ENCODE data around the gene COPS3. TPM values are rescaled to one million over a fixed set of nuclear protein-coding genes. Genes with fewer than 3 reads are reported as not detected.

The COPS3 gene
- total RNA-seq, 1 experiment from 2014 or later: 157 TPM

DNA sequence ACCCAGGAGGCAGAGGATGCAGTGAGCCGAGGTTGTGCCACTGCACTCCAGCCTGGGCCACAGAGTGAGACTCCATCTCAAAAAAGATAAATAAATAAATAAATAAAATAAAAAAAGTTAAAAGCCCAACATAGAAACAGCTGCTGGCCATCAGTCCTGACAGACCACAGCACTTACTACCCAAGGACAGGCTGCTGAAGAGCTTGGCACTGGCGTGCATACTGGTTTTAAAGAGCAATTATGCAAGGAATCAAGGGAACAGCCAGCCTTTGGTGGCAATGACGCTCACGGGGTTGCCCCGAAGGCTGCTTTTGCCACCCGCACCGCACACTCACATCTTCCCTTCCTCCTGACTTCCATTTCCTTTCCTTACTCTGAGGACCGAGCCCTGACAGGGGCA is 79.1 kb downstream of the COPS3 start:
- no peak overlapping the region for H3K27ac ChIP-seq (ENCODE audit: low read depth, low read length, poor library complexity, severe bottlenecking)
- no peak overlapping the region for H3K4me3 ChIP-seq (ENCODE audit: low read depth, low read length, poor library complexity, severe bottlenecking)
- H3K27me3 ChIP-seq (replicated peaks; ENCODE audit: insufficient read depth, low read depth, low read length, poor library complexity): no peaks in the 10 kb centered on the region
- TF ChIP-seq, protein P1, sequence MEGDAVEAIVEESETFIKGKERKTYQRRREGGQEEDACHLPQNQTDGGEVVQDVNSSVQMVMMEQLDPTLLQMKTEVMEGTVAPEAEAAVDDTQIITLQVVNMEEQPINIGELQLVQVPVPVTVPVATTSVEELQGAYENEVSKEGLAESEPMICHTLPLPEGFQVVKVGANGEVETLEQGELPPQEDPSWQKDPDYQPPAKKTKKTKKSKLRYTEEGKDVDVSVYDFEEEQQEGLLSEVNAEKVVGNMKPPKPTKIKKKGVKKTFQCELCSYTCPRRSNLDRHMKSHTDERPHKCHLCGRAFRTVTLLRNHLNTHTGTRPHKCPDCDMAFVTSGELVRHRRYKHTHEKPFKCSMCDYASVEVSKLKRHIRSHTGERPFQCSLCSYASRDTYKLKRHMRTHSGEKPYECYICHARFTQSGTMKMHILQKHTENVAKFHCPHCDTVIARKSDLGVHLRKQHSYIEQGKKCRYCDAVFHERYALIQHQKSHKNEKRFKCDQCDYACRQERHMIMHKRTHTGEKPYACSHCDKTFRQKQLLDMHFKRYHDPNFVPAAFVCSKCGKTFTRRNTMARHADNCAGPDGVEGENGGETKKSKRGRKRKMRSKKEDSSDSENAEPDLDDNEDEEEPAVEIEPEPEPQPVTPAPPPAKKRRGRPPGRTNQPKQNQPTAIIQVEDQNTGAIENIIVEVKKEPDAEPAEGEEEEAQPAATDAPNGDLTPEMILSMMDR (conservative IDR thresholded peaks at IDR 0.05; ENCODE audit: low read depth, low read length): no peak
- peaks cover 16% of the 10 kb centered on the region for H3K4me1 ChIP-seq (ENCODE audit: insufficient read depth, low read length, poor library complexity, severe bottlenecking)
- POLR2A ChIA-PET (ENCODE audit: low non-redundant PET): interaction anchor here (0.5 kb wide), 1 partner anchor 11 kb away, joined by 3 read pairs; no protein-coding TSS in a partner anchor
- no TSS peak for BruUV-seq (replicated peaks)
- intact Hi-C loops (cut with micrococcal nuclease; ENCODE audit: unreplicated experiment): no loop called here
- H3K36me3 ChIP-seq (ENCODE audit: insufficient read depth, low read length, poor library complexity, severe bottlenecking): peaks cover 15% of the 10 kb centered on the region
- CTCF ChIA-PET: no interaction called here
- DNase-seq (ENCODE audit: low spot score): no peak
- no peaks in the 10 kb centered on the region for H3K9me3 ChIP-seq (ENCODE audit: low read depth, low read length, poor library complexity, severe bottlenecking)

DNA sequence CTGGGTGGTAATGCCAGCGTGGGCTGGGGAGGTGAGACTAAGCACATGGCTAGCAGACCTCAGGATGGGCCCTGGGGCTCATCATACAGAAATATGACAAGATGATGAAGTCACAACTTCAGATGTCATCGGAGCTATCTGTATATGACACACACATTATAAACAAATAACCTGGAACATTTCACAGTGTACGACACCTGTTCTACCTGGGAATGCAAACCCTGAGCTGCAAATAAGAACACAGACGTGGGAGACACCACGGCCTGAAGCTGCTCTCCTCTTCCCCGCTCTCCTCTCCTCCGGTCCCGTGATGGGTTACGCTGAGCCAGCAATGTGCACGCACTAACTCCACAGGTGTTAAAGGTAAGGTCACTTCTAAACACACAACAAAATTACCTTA is 79.8 kb downstream of the COPS3 start:
- Histone ChIP-seq H3K9me3 (ENCODE audit: low read depth, low read length, poor library complexity, severe bottlenecking) (no peaks in the 10 kb centered on the region), H3K4me3 (ENCODE audit: low read depth, low read length, poor library complexity, severe bottlenecking) (no peak overlapping the region), H3K27me3 (replicated peaks; ENCODE audit: insufficient read depth, low read depth, low read length, poor library complexity) (no peaks in the 10 kb centered on the region), H3K4me1 (ENCODE audit: insufficient read depth, low read length, poor library complexity, severe bottlenecking) (peaks cover 9% of the 10 kb centered on the region), H3K36me3 (ENCODE audit: insufficient read depth, low read length, poor library complexity, severe bottlenecking) (peaks cover 15% of the 10 kb centered on the region), H3K27ac (ENCODE audit: low read depth, low read length, poor library complexity, severe bottlenecking) (no peak overlapping the region)
- no TSS peak for BruUV-seq (replicated peaks)
- ChIA-PET CTCF (no interaction called here), POLR2A (ENCODE audit: low non-redundant PET) (no interaction called here)
- no peak for DNase-seq (ENCODE audit: low spot score)
- intact Hi-C loops (cut with micrococcal nuclease; ENCODE audit: unreplicated experiment): no loop called here
- TF ChIP-seq EZH2 (IDR thresholded peaks at IDR 0.05; ENCODE audit: borderline replicate concordance, low read depth, low read length, poor library complexity, severe bottlenecking): no peak
- TF ChIP-seq, protein P1 (conservative IDR thresholded peaks at IDR 0.05; ENCODE audit: low read depth, low read length): no peak

DNA sequence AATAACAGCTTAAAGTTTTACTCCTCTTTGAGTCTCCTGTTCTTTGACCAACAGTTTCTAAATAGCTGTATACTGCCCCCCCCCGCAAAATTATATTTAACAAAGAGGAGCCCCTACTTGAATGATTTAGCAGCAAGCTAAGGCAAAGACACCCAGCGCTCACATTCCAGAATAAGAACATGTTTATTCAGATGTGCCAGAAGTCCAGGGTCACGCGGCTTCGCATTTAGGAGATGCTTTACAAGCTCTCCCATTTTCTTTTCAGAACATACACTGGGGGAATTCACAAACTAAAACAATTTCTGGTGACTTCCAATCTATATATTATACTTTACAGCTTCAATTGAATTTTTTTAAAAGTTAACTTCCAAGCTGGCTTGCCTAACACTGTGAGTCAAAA is 80.2 kb downstream of the COPS3 start:
- Histone ChIP-seq H3K9me3 (ENCODE audit: low read depth, low read length, poor library complexity, severe bottlenecking) (no peaks in the 10 kb centered on the region), H3K36me3 (ENCODE audit: insufficient read depth, low read length, poor library complexity, severe bottlenecking) (peaks cover 15% of the 10 kb centered on the region), H3K27me3 (replicated peaks; ENCODE audit: insufficient read depth, low read depth, low read length, poor library complexity) (no peaks in the 10 kb centered on the region), H3K4me1 (ENCODE audit: insufficient read depth, low read length, poor library complexity, severe bottlenecking) (peaks cover 9% of the 10 kb centered on the region), H3K4me3 (ENCODE audit: low read depth, low read length, poor library complexity, severe bottlenecking) (no peak overlapping the region), H3K27ac (ENCODE audit: low read depth, low read length, poor library complexity, severe bottlenecking) (no peak overlapping the region)
- no TSS peak for BruUV-seq (replicated peaks)
- CTCF ChIA-PET: interaction anchor here (1.6 kb wide), 1 partner anchor 59 kb away, joined by 4 read pairs; no protein-coding TSS in a partner anchor
- POLR2A ChIA-PET (ENCODE audit: low non-redundant PET): no interaction called here
- DNase-seq (ENCODE audit: low spot score): no peak
- no peak for TF ChIP-seq EZH2 (IDR thresholded peaks at IDR 0.05; ENCODE audit: borderline replicate concordance, low read depth, low read length, poor library complexity, severe bottlenecking)
- TF ChIP-seq, protein P1 (conservative IDR thresholded peaks at IDR 0.05; ENCODE audit: low read depth, low read length): no peak
- intact Hi-C loops (cut with micrococcal nuclease; ENCODE audit: unreplicated experiment): no loop called here
